Measurements from ENCODE around the gene DNAH10. TPM values are rescaled to one million over a fixed set of nuclear protein-coding genes. Genes with fewer than 3 reads are reported as not detected.

DNAH10 gene
- total and polyA plus RNA-seq, 2 donors from 2014 or later = 0.24 to 0.28 TPM

DNA sequence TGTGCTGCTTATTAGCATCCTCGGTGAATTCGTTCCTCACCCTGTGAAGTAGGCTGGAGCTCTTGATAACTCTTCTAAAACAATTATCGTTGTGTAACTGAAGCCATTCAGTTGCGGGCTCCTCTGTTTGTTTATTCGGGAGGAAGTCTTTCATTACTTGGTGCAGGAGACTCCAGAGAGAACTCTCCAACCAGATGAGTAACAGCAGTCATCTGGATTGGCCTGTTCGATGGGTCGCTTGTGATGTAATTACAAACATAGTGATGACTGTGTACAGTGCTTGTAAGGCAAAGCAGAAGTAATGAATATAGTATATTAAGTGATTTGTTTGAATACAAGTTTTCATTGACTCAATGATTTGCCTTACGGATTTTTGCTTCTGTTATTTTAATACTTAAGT is 39.1 kb upstream of the DNAH10 start:
- Histone ChIP-seq H3K27ac (ENCODE audit: low read depth in 2 of 2, low read length in 2 of 2) (no peak overlapping the region), H3K27me3 (ENCODE audit: control insufficient read depth, insufficient read depth, low read length) (no peaks in the 10 kb centered on the region), H3K9me3 (ENCODE audit: control insufficient read depth in 2 of 3, insufficient read depth in 1 of 3, low read length in 3 of 3) (no peaks in the 10 kb centered on the region), H3K4me3 (ENCODE audit: low read length in 3 of 3) (no peak overlapping the region), H3K4me1 (ENCODE audit: control insufficient read depth in 2 of 3, insufficient read depth in 2 of 3, low read depth in 1 of 3, low read length in 3 of 3) (no peaks in the 10 kb centered on the region), H3K36me3 (ENCODE audit: control insufficient read depth in 2 of 3, insufficient read depth in 3 of 3, low read length in 3 of 3) (peaks cover 5 to 13% (median 10%) of the 10 kb centered on the region in 3 donors), H3K9ac (ENCODE audit: low read length in 3 of 3) (no peak overlapping the region)
- intact Hi-C loops (cut with DNase I) = no loop called here
- DNase-seq = no peak
- no peak for FAIRE-seq
- TF ChIP-seq, protein P1, sequence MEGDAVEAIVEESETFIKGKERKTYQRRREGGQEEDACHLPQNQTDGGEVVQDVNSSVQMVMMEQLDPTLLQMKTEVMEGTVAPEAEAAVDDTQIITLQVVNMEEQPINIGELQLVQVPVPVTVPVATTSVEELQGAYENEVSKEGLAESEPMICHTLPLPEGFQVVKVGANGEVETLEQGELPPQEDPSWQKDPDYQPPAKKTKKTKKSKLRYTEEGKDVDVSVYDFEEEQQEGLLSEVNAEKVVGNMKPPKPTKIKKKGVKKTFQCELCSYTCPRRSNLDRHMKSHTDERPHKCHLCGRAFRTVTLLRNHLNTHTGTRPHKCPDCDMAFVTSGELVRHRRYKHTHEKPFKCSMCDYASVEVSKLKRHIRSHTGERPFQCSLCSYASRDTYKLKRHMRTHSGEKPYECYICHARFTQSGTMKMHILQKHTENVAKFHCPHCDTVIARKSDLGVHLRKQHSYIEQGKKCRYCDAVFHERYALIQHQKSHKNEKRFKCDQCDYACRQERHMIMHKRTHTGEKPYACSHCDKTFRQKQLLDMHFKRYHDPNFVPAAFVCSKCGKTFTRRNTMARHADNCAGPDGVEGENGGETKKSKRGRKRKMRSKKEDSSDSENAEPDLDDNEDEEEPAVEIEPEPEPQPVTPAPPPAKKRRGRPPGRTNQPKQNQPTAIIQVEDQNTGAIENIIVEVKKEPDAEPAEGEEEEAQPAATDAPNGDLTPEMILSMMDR (IDR thresholded peaks at IDR 0.05; ENCODE audit: borderline replicate concordance, extremely low read depth, insufficient read depth) = no peak

DNA sequence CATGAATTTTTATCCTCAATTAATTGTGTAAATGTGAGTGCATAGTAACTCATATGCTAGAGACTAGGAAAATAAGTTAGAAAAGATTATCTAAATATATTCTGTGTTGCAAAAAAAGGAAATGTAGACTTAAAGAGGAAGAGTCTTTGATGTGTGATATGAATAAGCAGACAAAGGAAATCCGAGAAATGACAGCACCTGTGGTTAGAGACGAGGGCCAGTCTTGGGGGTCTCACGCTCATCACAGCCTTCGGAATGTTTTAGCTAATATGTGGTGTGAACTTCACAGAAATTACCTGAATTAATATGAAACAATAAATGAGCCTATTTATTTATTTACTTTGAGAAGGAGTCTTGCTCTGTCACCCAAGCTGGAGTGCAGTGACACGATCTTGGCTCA is 38.3 kb upstream of the DNAH10 start:
- peaks cover 5 to 16% (median 14%) of the 10 kb centered on the region in 3 donors for H3K36me3 ChIP-seq (ENCODE audit: control insufficient read depth in 2 of 3, insufficient read depth in 3 of 3, low read length in 3 of 3)
- no peaks in the 10 kb centered on the region for H3K27me3 ChIP-seq (ENCODE audit: control insufficient read depth, insufficient read depth, low read length)
- no peaks in the 10 kb centered on the region for H3K9me3 ChIP-seq (ENCODE audit: control insufficient read depth in 2 of 3, insufficient read depth in 1 of 3, low read length in 3 of 3)
- no peak for FAIRE-seq
- no peak overlapping the region for H3K9ac ChIP-seq (ENCODE audit: low read length in 3 of 3)
- no peaks in the 10 kb centered on the region for H3K4me1 ChIP-seq (ENCODE audit: control insufficient read depth in 2 of 3, insufficient read depth in 2 of 3, low read depth in 1 of 3, low read length in 3 of 3)
- H3K4me3 ChIP-seq (ENCODE audit: low read length in 3 of 3) = no peak overlapping the region
- TF ChIP-seq, protein P1 (IDR thresholded peaks at IDR 0.05; ENCODE audit: borderline replicate concordance, extremely low read depth, insufficient read depth) = no peak
- DNase-seq = no peak
- no peak overlapping the region for H3K27ac ChIP-seq (ENCODE audit: low read depth in 2 of 2, low read length in 2 of 2)
- intact Hi-C loops (cut with DNase I) = no loop called here

DNA sequence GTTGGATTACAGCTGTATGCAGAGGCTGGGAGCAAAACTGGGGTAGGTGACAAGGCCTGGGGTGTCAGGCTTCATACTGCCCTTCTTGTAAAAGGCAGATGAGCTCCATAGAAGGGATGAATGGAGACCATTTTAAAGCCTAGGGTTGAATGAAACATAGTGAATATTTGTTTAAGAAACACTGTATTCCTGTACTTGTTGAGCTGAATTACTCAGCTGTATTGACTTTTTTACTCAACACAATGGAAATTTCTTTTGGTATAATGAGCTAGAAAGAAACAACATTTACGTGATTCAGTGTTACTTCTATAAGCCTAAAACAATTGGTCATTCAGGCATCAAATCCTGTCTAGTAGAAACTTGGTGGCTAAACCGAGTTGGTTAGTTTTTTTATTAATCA is 35.9 kb upstream of the DNAH10 start:
- Histone ChIP-seq H3K9ac (ENCODE audit: low read length in 3 of 3) (no peak overlapping the region), H3K4me3 (ENCODE audit: low read length in 3 of 3) (no peak overlapping the region), H3K4me1 (ENCODE audit: control insufficient read depth in 2 of 3, insufficient read depth in 2 of 3, low read depth in 1 of 3, low read length in 3 of 3) (no peaks in the 10 kb centered on the region), H3K9me3 (ENCODE audit: control insufficient read depth in 2 of 3, insufficient read depth in 1 of 3, low read length in 3 of 3) (no peaks in the 10 kb centered on the region), H3K36me3 (ENCODE audit: control insufficient read depth in 2 of 3, insufficient read depth in 3 of 3, low read length in 3 of 3) (peaks cover 5 to 24% (median 16%) of the 10 kb centered on the region in 3 donors), H3K27ac (ENCODE audit: low read depth in 2 of 2, low read length in 2 of 2) (no peak overlapping the region), H3K27me3 (ENCODE audit: control insufficient read depth, insufficient read depth, low read length) (no peaks in the 10 kb centered on the region)
- DNase-seq (no peak), FAIRE-seq (no peak)
- TF ChIP-seq, protein P1 (IDR thresholded peaks at IDR 0.05; ENCODE audit: borderline replicate concordance, extremely low read depth, insufficient read depth) = no peak
- intact Hi-C loops (cut with DNase I) = no loop called here

DNA sequence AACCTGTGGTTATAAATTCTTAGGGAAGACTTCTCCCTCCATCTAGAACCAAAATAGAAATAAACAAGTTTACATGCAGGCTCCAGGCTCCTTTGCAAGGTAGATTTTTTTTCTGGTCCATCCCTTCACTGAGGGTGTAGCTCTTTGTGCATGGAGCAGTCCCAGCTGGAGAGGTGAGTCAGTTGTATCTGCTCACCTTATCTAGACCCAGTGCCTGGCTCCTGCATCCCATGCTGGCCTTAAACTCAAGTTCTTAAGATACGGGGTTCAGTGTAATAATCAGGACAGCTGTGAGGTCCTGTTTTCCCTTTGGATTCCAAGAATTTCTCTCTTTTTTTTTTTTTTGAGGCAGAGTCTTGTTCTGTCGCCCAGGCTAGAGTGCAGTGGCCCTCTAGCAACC is 35.1 kb upstream of the DNAH10 start:
- Histone ChIP-seq H3K9me3 (ENCODE audit: control insufficient read depth in 2 of 3, insufficient read depth in 1 of 3, low read length in 3 of 3) (no peaks in the 10 kb centered on the region), H3K27ac (ENCODE audit: low read depth in 2 of 2, low read length in 2 of 2) (no peak overlapping the region), H3K36me3 (ENCODE audit: control insufficient read depth in 2 of 3, insufficient read depth in 3 of 3, low read length in 3 of 3) (peaks cover 5 to 22% (median 19%) of the 10 kb centered on the region in 3 donors), H3K4me3 (ENCODE audit: low read length in 3 of 3) (no peak overlapping the region), H3K27me3 (ENCODE audit: control insufficient read depth, insufficient read depth, low read length) (no peaks in the 10 kb centered on the region), H3K9ac (ENCODE audit: low read length in 3 of 3) (no peak overlapping the region), H3K4me1 (ENCODE audit: control insufficient read depth in 2 of 3, insufficient read depth in 2 of 3, low read depth in 1 of 3, low read length in 3 of 3) (no peaks in the 10 kb centered on the region)
- TF ChIP-seq, protein P1 (IDR thresholded peaks at IDR 0.05; ENCODE audit: borderline replicate concordance, extremely low read depth, insufficient read depth) = no peak
- DNase-seq (no peak), FAIRE-seq (no peak)
- intact Hi-C loops (cut with DNase I) = no loop called here
